Neural crest cell (in vitro differentiated cells): ENCODE data around the gene RAP1B. TPM values are rescaled to one million over a fixed set of nuclear protein-coding genes. Genes with fewer than 3 reads are reported as not detected.

ENCODE experiments used
- DNase-seq: peaks from one replicate; pipeline ENCODE4 v3.0.0; 2021; ENCODE audit warnings: low read depth, mixed read lengths, low spot score
- H3K27ac Mint-ChIP-seq: one replicate; pipeline ENCODE4 v1.8.0; 2021; ENCODE audit warnings: mild to moderate bottlenecking, mixed read lengths; ENCODE audit not compliant: unreplicated experiment
- H3K27me3 Mint-ChIP-seq: 2 replicates; pipeline ENCODE4 v1.8.0; 2021; ENCODE audit warnings: low read depth, mild to moderate bottlenecking, mixed read lengths
- H3K36me3 Mint-ChIP-seq: 2 replicates; pipeline ENCODE4 v1.8.0; 2021; ENCODE audit warnings: low read depth, mild to moderate bottlenecking, mixed read lengths
- H3K4me1 Mint-ChIP-seq: 2 replicates; pipeline ENCODE4 v1.8.0; 2021; ENCODE audit warnings: mixed read lengths
- H3K4me3 Mint-ChIP-seq: one replicate; pipeline ENCODE4 v1.8.0; 2021; ENCODE audit warnings: mild to moderate bottlenecking, mixed read lengths
- H3K9me3 Mint-ChIP-seq: 2 replicates; pipeline ENCODE4 v1.8.0; 2021; ENCODE audit warnings: mixed read lengths
- CTCF ChIP-seq: fragments of 200-600 bp; sonication (generic); conservative IDR thresholded peaks from 2 replicates; pipeline ENCODE4 v1.5.0; 2021; ENCODE audit warnings: antibody characterized with exemption, mild to moderate bottlenecking
- total RNA-seq: library from RNA; stranded (reverse); gene quantifications from 2 replicates; pipeline ENCODE4 v1.2.1, GENCODE V29; 2021

The RAP1B gene
- total RNA-seq, 1 donor from 2014 or later: 83.6 TPM

- H3K27ac Mint-ChIP-seq: no peak overlapping the region
- DNase-seq: no peak
- H3K4me1 Mint-ChIP-seq: no peaks in the 10 kb centered on the region
- H3K27me3 Mint-ChIP-seq: no peaks in the 10 kb centered on the region
- H3K9me3 Mint-ChIP-seq: no peaks in the 10 kb centered on the region
- no peaks in the 10 kb centered on the region for H3K36me3 Mint-ChIP-seq
- no peak for TF ChIP-seq CTCF
- no peak overlapping the region for H3K4me3 Mint-ChIP-seq
Observed at GRCh38 chr12:68581926-68582325, 28.8 kb upstream of the RAP1B start.

DNA sequence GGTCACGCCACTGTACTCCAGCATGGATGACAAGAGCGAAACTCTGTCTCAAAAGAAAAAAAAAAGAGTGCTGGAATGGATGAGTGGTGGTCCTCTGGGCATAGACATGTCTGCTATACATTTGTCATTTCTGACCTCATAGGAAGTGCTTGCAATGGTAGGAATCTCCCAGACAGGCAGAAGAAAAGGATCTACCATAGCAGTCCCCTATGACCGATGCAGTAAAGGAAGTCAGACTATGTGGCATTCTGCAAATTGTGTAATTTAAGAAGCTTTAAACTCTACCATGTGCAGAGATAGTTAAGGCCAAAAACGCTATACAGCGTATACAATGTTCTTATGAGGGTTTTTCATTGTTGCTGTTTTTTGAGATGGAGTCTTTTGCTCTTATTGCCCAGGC lies 24.7 kb upstream of the RAP1B start:
- Mint-ChIP-seq H3K27ac (no peak overlapping the region), H3K27me3 (no peaks in the 10 kb centered on the region), H3K36me3 (no peaks in the 10 kb centered on the region), H3K4me3 (no peak overlapping the region), H3K4me1 (no peaks in the 10 kb centered on the region), H3K9me3 (peaks cover 4% of the 10 kb centered on the region)
- no peak for DNase-seq
- no peak for TF ChIP-seq CTCF

DNA sequence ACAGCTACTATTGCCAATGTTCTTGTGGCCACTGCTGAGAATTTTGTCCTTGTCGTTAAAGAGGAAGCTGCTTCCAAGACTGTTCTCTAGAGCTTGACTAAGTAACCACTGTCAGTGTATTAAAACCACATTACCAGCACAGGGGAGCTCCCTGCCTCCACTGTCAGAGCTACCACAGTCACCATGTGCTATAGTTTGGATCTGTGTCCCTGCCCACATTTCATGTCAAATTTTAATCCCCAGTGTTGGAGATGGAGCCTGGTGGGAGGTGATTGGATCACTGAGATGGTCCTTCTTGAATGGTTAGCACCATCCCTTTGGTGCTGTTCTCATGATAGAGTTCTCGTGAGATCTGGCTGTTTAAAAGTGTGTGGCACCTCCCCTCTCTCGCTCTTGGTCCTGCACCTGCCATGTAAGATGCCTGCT lies 23.2 kb upstream of the RAP1B start:
- Mint-ChIP-seq H3K4me1 (no peaks in the 10 kb centered on the region), H3K4me3 (no peak overlapping the region)
- TF ChIP-seq CTCF: no peak

DNA sequence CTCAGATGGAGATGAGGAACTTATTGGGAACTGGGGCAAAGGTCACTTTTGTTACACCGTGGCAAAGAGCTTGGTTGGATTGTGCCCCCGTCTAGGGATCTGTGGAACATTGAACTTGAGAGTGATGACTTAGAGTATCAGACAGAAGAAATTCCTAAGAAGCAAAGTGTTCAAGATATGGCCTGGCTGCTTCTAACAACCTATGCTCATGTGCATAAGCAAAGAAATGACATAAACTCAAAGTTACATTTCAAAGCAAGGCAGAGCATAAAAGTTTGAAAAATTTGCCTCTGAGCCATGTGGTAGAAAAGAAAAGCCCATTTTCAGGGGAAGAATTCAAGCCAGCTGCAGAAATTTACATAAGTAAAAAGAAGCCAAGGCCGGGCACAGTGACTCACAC lies 21.5 kb upstream of the RAP1B start:
- H3K9me3 Mint-ChIP-seq: peaks cover 9% of the 10 kb centered on the region
- H3K27me3 Mint-ChIP-seq: no peaks in the 10 kb centered on the region
- H3K4me3 Mint-ChIP-seq: no peak overlapping the region
- no peak overlapping the region for H3K27ac Mint-ChIP-seq
- DNase-seq: no peak
- TF ChIP-seq CTCF: no peak
- H3K36me3 Mint-ChIP-seq: no peaks in the 10 kb centered on the region
- no peaks in the 10 kb centered on the region for H3K4me1 Mint-ChIP-seq

More for the DNA sequence above, 23.2 kb upstream of the RAP1B start:
- H3K27ac Mint-ChIP-seq: no peak overlapping the region
- no peak for DNase-seq
- no peaks in the 10 kb centered on the region for H3K36me3 Mint-ChIP-seq
- no peaks in the 10 kb centered on the region for H3K27me3 Mint-ChIP-seq
- peaks cover 6% of the 10 kb centered on the region for H3K9me3 Mint-ChIP-seq

GRCh38 chr12:68591734-68592418 lies 18.8 kb upstream of the RAP1B start:
- Mint-ChIP-seq H3K9me3 (peaks cover 12% of the 10 kb centered on the region), H3K36me3 (no peaks in the 10 kb centered on the region), H3K27ac (no peak overlapping the region), H3K4me1 (no peaks in the 10 kb centered on the region), H3K27me3 (no peaks in the 10 kb centered on the region), H3K4me3 (no peak overlapping the region)
- TF ChIP-seq CTCF: no peak
- DNase-seq: no peak
